NCI-H1105 (cell line): ENCODE data around the gene CRX.
"Not testable (repeated sequence)": the region's sequence is repeated elsewhere in the genome, so short reads cannot be mapped to it uniquely, and the experiment has no call there.

Experiments used
- DNase-seq: peaks from one replicate; lab custom pipeline; 2025; lab: John Stamatoyannopoulos, UW

The CRX gene

GRCh38 chr19:47821460-47822020, at the start of gene CRX:
TSS of gene CRX (plus strand) at chr19:47821937. CDS start at chr19:47834444, 12,507 bp downstream.
- no peak for DNase-seq

GRCh38 chr19:47776568-47776967, 45.2 kb upstream of the CRX start:
- DNase-seq = peak; percentile 93

- DNase-seq = not testable (repeated sequence)
Measured at GRCh38 chr19:47777245-47778048, 44.3 kb upstream of the CRX start.

DNA sequence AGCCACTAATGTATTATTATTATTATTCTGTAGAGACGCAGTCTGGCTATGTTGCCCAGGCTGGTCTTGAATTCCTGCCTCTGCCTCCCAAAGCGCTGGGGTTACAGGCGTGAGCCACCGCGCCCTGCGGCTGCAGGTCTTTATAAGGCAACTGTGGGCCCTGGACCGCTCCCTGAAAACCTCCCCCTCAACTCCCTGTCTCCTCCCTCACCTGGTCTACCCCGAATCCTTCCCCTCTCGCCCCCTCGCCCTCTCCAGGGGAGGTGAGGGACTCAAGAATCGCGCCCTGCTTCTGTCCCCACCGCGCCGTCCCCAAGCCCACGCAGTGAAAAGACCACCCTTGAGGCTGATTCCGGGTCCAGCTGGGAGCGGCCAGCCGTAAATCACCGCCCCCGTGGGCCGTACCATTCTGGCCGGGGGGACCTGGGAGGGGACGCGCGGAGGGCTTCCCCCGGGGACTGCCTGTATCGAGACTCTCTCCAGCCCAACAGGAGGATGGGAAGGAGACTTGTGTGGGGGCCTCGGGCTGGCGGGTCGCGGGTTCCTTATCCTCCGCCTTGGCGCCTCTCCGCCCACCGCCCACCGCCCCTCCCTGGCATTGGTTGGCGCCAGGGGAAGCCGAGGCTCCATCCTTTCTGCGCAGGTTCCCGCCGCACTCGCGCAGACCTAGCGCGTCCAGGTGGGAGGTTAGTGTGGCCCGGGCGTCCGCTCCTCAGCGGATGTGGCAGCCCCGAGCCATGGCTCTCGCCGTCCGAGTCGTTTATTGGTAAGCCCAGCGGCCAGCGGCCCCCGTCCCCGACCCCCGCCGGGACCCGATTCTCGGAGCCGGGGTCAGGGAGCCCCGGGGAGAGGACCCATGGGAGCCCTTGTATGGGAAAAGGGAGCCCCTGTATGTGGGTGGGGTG, 43.4 kb upstream of the CRX start, which contains the start of gene SELENOW:
Gene SELENOW, plus strand, starts transcription at position 655 of the 905 bp plus-strand sequence. Its CDS starts 83 bp downstream, at position 738.
- DNase-seq = peak; percentile 88

- no peak for DNase-seq
Measured at GRCh38 chr19:47778954-47779351, 42.8 kb upstream of the CRX start.

DNA sequence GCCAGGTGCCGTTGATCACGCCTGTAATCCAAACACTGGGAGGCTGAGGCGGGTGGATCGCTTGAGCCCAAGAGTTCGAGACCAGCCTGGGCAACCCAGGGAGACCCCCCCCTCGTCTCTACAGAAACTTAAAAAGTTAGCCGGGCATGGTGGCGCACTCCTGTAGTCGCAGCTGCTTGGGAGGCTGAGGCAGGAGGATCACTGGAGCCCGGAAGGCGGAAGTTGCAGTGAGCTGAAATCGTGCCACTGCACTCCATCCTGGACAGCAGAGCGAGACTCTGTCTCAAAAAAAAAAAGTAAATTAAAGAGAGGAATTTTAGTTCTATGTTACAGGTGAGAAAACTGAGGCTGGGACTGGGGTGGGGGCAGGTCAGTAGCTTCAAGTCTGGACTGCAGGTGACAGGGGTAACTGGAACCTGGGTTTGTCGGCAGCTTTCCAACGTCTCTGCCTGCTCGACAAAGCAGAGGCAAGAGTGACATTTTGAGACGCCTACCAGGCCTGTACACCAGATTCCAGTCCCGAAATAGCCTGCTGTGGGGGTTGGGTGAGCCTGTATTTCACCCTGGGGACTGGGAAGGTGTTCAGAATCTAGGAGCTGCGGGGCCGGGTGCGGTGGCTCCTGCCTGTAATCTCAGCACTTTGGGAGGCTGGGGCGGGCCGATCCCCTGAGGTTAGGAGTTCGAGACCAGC, 42.1 kb upstream of the CRX start:
- DNase-seq = no peak

DNA sequence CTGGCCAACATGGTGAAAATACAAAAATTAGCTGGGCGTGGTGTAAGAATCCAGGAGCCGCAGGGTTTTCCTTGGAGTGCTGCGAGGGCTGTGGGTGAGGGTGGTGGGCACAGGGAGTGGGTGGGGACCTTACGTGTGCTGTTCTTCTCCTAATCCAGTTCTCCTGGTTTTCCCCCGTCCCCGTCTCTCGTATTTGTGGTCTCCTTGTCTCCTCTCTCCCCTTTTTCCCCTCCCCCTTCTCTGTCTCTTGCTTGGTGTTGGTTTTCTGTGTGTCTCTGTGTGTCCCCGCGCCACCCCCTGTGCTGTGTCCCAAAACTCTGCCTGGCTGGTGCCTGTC, 41.6 kb upstream of the CRX start:
- no peak for DNase-seq

DNA sequence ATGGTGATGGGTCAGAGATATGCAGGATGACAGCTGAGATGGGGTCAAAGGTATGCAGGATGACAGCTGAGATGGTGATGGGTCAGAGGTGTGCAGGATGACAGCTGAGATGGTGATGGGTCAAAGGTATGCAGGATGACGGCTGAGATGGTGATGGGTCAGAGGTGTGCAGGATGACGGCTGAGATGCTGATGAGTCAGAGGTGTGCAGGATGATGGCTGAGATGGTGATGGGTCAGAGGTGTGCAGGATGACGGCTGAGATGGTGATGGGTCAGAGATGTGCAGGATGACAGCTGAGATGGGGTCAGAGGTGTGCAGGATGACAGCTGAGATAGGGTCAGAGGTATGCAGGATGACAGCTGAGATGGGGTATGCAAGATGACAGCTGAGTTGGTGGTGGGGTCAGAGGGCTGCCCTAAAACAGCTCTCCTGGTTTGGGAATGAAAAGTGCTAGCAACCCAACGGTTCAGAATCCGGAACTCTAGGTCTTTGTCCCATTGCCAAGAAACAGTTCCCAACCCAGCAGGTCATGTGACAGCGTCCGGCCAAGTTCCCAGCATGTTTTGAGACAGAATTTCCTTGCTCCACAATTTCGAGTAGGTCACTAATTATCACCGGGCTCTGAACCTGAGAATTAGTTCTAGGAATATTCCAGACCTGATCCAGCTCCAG, 40.0 kb upstream of the CRX start:
- no peak for DNase-seq

DNA sequence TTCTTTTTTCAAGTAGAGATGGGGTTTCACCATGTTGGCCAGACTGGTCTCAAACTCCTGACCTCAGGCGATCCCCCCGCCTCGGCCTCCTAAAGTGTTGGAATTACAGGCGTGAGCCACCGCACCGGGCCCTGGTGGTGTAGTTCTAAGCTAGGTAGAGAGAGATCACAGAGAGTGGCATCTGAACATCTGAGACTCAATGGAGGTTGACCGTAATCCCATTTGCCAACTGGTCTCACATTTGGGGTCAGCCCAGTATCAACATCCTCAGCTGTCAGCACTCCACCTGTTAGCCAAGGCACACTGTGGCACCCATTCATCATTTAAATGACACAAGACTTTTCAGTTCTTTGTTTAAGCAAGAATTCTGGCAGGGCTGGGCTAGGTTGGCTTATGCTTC, 35.2 kb upstream of the CRX start:
- no peak for DNase-seq

DNA sequence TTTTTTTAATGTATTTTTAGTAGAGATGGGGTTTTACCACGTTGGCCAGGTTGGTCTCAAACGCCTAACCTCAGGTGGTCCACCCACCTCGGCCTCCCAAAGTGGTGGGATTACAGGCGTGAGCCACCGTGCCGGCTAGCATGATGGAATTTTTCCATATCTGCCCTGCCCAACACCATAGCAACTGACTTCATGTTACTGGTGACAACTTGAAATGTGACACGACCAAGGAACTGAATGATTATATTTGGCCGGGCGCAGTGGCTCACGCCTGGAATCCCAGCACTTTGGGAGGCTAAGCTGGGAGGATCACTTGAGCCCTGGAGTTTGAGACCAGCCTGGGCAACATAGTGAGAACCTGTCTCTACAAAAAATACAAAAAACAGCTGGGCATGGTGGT, 34.4 kb upstream of the CRX start:
- DNase-seq = not testable (repeated sequence)

- not testable (repeated sequence) for DNase-seq
Measured at GRCh38 chr19:47789811-47790210, 31.9 kb upstream of the CRX start.

- DNase-seq = peak; percentile 26
Measured at GRCh38 chr19:47790398-47790814, 31.3 kb upstream of the CRX start.

GRCh38 chr19:47792616-47793015, 29.1 kb upstream of the CRX start:
- no peak for DNase-seq

- no peak for DNase-seq
Measured at GRCh38 chr19:47794526-47794925, 27.2 kb upstream of the CRX start.

GRCh38 chr19:47796785-47797184, 25.0 kb upstream of the CRX start:
- no peak for DNase-seq

- DNase-seq = no peak
Measured at GRCh38 chr19:47797996-47798903, 23.5 kb upstream of the CRX start.

DNA sequence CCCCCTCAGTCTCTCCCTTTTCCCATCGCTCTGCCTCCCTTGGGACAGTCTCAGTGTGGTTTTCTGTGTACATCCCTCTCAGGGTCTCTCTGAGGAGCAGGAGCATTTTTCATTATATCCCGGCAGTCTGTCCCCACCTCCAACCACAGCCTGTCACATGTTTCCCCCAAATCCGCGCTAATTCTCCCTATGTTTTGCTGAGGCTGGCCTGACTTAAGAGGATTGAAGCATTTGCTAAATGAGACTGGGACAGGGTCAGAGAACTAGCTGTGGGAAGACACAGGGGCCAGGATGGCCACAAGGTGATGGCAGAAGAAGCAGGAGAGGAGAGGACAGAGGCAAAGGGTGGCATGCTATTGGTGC, 22.9 kb upstream of the CRX start:
- no peak for DNase-seq

- DNase-seq = no peak
Measured at GRCh38 chr19:47801270-47801669, 20.5 kb upstream of the CRX start.

DNA sequence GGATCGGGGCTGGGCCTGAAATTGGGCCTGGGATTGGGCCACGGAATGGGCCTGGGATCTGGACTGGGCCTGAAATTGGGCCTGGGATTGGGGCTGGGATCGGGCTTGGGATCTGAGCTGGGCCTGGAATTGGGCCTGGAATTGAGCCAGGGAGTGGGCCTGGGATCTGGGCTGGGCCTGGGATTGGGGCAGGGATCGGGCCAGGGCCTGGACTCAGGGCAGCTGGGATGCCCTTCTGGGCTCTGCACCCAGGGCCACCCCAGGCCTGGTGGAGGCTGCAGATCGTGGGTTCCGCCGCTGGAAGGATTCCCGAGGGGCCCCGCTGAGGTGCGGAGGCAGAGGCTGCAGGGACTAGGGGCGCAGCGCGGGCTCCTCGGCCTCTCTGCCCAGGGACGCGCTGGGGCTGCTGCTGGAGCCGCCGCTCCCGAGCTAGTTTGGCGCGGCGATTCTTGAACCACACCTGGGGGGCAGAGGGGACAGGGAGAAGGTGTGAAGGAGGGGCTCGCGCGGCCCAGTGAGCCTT, 19.2 kb upstream of the CRX start:
- DNase-seq = no peak

DNA sequence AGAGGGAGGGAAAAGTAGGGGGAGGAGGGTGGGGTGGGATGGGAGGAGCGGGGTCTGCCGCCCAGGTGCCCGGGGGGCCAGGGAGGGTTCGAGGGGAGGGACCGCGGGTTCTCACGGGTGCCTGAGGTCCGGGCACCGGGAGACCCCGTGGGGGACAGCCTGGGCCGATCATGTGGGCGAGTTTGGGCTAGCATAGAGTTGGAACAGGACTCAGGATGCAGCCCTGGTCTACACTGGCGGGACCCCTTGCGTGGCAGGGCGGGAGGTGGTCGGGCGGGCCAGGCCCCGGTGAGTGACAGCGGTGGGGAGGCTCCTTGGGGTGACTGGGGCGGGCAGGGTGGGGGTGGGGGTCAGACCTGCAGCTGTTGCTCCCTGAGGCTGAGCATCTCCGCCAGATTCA, 18.6 kb upstream of the CRX start:
- DNase-seq = not testable (repeated sequence)
